ENCODE data around the gene LMBRD1.

The LMBRD1 gene

GRCh38 chr6:69818223-69818930 is 21.6 kb upstream of the LMBRD1 start (continued):
- TF ChIP-seq OSR1 (CRISPR knock-in tag; IDR thresholded peaks at IDR 0.05) (no peak), SNAI2 (CRISPR knock-in tag; IDR thresholded peaks at IDR 0.05) (no peak), ARNTL (CRISPR knock-in tag; IDR thresholded peaks at IDR 0.05; ENCODE audit: borderline replicate concordance, low read depth) (no peak), TOX (CRISPR knock-in tag; IDR thresholded peaks at IDR 0.05; ENCODE audit: borderline replicate concordance) (no peak), ZC3H10 (CRISPR knock-in tag; IDR thresholded peaks at IDR 0.05) (no peak), ZNF70 (CRISPR knock-in tag; IDR thresholded peaks at IDR 0.05) (no peak)

- no peak for ATAC-seq
- peak; percentile 98 for TF ChIP-seq ISL1 (CRISPR knock-in tag; IDR thresholded peaks at IDR 0.05)
- no peak for TF ChIP-seq SNAI2 (CRISPR knock-in tag; IDR thresholded peaks at IDR 0.05)
- TF ChIP-seq POU6F1 (CRISPR knock-in tag; IDR thresholded peaks at IDR 0.05; ENCODE audit: borderline replicate concordance, low read depth) = peak; percentile 84; the same call in 1 of the 2 replicates
- TF ChIP-seq PATZ1 (CRISPR knock-in tag; IDR thresholded peaks at IDR 0.05; ENCODE audit: borderline replicate concordance) = no peak
- peak; percentile 73 for TF ChIP-seq ZC3H10 (CRISPR knock-in tag; IDR thresholded peaks at IDR 0.05)
- no peak for TF ChIP-seq ZNF8 (CRISPR knock-in tag; IDR thresholded peaks at IDR 0.05)
- TF ChIP-seq RARB (CRISPR knock-in tag; IDR thresholded peaks at IDR 0.05) = no peak
- no peak for TF ChIP-seq OSR1 (CRISPR knock-in tag; IDR thresholded peaks at IDR 0.05)
- TF ChIP-seq ZFP30 (CRISPR knock-in tag; IDR thresholded peaks at IDR 0.05) = no peak
- peak; percentile 52; the same call in 1 of the 2 replicates for TF ChIP-seq CREB5 (CRISPR knock-in tag; IDR thresholded peaks at IDR 0.05; ENCODE audit: low read depth)
- no peak for TF ChIP-seq TSHZ2 (CRISPR knock-in tag; IDR thresholded peaks at IDR 0.05)
- no peak for TF ChIP-seq ESRRG (CRISPR knock-in tag; IDR thresholded peaks at IDR 0.05)
- no peak for TF ChIP-seq CSRNP3 (CRISPR knock-in tag; IDR thresholded peaks at IDR 0.05)
- no peak for TF ChIP-seq ZFP3 (CRISPR knock-in tag; IDR thresholded peaks at IDR 0.05)
- TF ChIP-seq TCF4 (CRISPR knock-in tag; IDR thresholded peaks at IDR 0.05; ENCODE audit: borderline replicate concordance) = 0 out of 2 replicates have a peak, but pooled peaks have one; percentile 17
- no peak for TF ChIP-seq ZNF70 (CRISPR knock-in tag; IDR thresholded peaks at IDR 0.05)
- TF ChIP-seq ARNTL (CRISPR knock-in tag; IDR thresholded peaks at IDR 0.05; ENCODE audit: borderline replicate concordance, low read depth) = no peak
- no peak for TF ChIP-seq CSDC2 (CRISPR knock-in tag; IDR thresholded peaks at IDR 0.05)
- no peak for TF ChIP-seq BACH2 (CRISPR knock-in tag; IDR thresholded peaks at IDR 0.05; ENCODE audit: borderline replicate concordance)
- no peak for TF ChIP-seq ZNF565 (CRISPR knock-in tag; conservative IDR thresholded peaks at IDR 0.05; ENCODE audit: low read depth)
- no peak for TF ChIP-seq PPARA (CRISPR knock-in tag; IDR thresholded peaks at IDR 0.05; ENCODE audit: borderline replicate concordance)
Observed at GRCh38 chr6:69817358-69817757, 20.5 kb upstream of the LMBRD1 start.

All from SK-N-SH treated with all-trans-retinoic acid at 6 μM for 48 hours (cell line).